ENCODE results near the gene TSKU.
"Not testable (repeated sequence)": the region's sequence is repeated elsewhere in the genome, so short reads cannot be mapped to it uniquely, and the experiment has no call there.

The TSKU gene

GRCh38 chr11:76788661-76789442 is 5.7 kb downstream of the TSKU start:
- DNase-seq (ENCODE audit: low read depth): no peak

- no peak for DNase-seq (ENCODE audit: low read depth)
Measured at GRCh38 chr11:76789443-76789719, 6.2 kb downstream of the TSKU start.

DNA sequence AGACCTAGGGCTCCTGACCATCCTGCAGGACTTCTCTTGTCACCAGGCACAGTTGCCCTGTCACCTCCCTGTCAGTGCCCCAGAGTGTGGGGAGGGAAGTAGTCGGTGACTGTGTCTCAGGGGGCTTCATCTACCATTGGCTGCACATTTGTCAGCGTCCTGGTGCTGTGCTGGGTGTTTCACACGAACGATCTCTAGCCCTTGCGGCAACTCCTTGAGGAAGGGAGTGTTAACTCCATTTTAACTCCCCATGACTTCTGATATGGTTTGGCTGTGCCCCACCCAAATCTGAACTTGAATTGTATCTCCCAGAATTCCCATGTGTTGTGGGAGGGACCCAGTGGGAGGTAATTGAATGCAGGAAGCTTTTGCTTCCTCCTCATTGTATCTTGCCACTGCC is 7.1 kb downstream of the TSKU start:
- DNase-seq (ENCODE audit: low read depth): no peak

GRCh38 chr11:76791002-76791770 is 8.0 kb downstream of the TSKU start:
- not testable (repeated sequence) for DNase-seq (ENCODE audit: low read depth)

- DNase-seq (ENCODE audit: low read depth): no peak
Measured at GRCh38 chr11:76791861-76792260, 8.7 kb downstream of the TSKU start.

GRCh38 chr11:76792505-76793264 is 9.5 kb downstream of the TSKU start:
- DNase-seq (ENCODE audit: low read depth): no peak

DNA sequence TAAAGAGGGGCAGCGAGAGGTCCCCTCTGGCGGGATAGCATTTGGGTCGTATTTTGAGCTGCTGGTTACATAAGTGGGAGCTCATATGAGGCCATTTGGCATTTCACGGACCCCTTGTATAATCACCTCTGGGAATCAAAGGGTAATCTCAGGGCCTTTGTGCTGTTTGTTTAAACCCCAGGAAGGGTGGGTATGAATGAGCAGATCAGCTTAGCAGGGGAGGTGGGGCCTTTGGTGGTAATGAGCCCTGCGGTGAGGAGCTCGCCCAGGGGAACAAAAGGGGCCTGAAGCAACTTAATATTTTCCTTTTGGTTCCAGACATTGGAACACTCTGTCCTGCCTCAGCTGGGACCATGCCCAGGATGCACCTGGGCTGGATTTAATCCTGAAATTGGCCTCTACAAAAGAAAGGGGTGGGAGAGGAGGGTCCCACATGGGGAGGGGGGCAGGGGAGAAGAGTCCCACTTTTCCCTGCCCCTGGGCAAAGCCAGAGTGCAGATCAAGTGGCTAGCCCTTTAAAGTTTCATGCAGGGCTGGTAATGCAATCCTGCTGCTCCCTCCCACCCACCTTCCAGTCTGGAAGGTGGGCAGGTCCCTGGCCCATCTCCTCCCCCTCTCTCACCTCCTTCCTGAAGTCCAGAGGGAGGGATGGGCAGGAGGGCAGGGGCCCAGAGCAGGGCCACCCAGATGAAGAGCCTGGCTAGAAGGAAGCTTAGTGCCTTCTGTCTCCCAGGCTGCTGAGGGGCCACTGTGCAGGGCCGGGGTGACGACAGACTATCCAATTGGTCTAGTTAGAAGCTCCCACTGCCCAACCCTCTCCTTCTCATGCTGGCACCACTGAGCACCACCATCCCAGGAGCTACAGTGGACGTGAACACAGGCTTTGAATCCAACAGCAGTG is 10.5 kb downstream of the TSKU start:
- DNase-seq (ENCODE audit: low read depth): no peak

GRCh38 chr11:76794371-76795289 is 11.5 kb downstream of the TSKU start:
- DNase-seq (ENCODE audit: low read depth): no peak

- no peak for DNase-seq (ENCODE audit: low read depth)
Measured at GRCh38 chr11:76795290-76795935, 12.3 kb downstream of the TSKU start.

- no peak for DNase-seq (ENCODE audit: low read depth)
Measured at GRCh38 chr11:76795936-76796441, 12.8 kb downstream of the TSKU start.

DNA sequence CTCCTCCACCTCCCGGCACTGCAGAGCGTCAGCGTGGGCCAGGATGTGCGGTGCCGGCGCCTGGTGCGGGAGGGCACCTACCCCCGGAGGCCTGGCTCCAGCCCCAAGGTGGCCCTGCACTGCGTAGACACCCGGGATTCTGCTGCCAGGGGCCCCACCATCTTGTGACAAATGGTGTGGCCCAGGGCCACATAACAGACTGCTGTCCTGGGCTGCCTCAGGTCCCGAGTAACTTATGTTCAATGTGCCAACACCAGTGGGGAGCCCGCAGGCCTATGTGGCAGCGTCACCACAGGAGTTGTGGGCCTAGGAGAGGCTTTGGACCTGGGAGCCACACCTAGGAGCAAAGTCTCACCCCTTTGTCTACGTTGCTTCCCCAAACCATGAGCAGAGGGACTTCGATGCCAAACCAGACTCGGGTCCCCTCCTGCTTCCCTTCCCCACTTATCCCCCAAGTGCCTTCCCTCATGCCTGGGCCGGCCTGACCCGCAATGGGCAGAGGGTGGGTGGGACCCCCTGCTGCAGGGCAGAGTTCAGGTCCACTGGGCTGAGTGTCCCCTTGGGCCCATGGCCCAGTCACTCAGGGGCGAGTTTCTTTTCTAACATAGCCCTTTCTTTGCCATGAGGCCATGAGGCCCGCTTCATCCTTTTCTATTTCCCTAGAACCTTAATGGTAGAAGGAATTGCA is 13.5 kb downstream of the TSKU start:
- DNase-seq (ENCODE audit: low read depth): no peak

DNA sequence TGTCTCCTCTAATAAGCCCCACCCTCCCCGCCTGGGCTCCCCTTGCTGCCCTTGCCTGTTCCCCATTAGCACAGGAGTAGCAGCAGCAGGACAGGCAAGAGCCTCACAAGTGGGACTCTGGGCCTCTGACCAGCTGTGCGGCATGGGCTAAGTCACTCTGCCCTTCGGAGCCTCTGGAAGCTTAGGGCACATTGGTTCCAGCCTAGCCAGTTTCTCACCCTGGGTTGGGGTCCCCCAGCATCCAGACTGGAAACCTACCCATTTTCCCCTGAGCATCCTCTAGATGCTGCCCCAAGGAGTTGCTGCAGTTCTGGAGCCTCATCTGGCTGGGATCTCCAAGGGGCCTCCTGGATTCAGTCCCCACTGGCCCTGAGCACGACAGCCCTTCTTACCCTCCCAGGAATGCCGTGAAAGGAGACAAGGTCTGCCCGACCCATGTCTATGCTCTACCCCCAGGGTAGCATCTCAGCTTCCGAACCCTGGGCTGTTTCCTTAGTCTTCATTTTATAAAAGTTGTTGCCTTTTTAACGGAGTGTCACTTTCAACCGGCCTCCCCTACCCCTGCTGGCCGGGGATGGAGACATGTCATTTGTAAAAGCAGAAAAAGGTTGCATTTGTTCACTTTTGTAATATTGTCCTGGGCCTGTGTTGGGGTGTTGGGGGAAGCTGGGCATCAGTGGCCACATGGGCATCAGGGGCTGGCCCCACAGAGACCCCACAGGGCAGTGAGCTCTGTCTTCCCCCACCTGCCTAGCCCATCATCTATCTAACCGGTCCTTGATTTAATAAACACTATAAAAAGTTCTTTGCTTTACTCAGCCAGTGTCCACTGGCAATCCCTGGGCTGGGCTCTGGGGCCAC is 14.4 kb downstream of the TSKU start:
- DNase-seq (ENCODE audit: low read depth): no peak

- DNase-seq (ENCODE audit: low read depth): no peak
Measured at GRCh38 chr11:76798202-76798581, 15.0 kb downstream of the TSKU start.

DNA sequence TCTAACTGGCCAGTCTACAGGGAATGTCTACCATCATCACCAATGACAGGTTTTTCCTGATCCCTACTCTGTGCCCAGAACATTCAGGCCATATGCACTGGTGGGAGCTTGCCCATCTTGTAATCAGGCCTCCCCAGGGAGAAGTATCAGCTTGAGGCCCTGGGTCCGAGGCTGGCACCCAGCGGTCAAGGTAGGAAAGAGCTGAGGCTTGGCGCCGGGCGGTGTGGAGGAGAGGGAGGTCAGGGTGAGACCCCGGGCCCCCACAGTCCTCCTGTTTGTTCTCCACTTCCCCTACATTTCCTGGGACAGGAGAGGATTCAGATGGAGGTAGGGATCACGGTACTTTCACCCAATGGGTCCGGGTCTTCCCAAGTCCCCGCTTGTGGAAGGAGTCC is 15.5 kb downstream of the TSKU start:
- no peak for DNase-seq (ENCODE audit: low read depth)

- no peak for DNase-seq (ENCODE audit: low read depth)
Measured at GRCh38 chr11:76799066-76799804, 16.1 kb downstream of the TSKU start.

- DNase-seq (ENCODE audit: low read depth): no peak
Measured at GRCh38 chr11:76800466-76801200, 17.5 kb downstream of the TSKU start.

- no peak for DNase-seq (ENCODE audit: low read depth)
Measured at GRCh38 chr11:76801225-76801624, 18.1 kb downstream of the TSKU start.

Data from GM04503 (cell line).